Measurements from ENCODE around the gene ACYP2. TPM values are rescaled to one million over a fixed set of nuclear protein-coding genes. Genes with fewer than 3 reads are reported as not detected.

The ACYP2 gene
- total RNA-seq, 4 donors from 2014 or later: 1.6 to 77.4 (median 11.4) TPM

GRCh38 chr2:54342603-54343002 is 227.2 kb downstream of the ACYP2 start:
- no peak for DNase-seq
- Histone ChIP-seq H3K4me1 (peaks cover 0 to 6% (median 0%) of the 10 kb centered on the region in 4 donors), H3K27ac (no peak overlapping the region), H3K9me3 (no peaks in the 10 kb centered on the region), H3K36me3 (no peaks in the 10 kb centered on the region), H3K27me3 (no peaks in the 10 kb centered on the region), H3K4me3 (no peak overlapping the region)
- 50 to 59% methylated on average over 2 of the region's 2 CpGs for WGBS, 2 donors (ENCODE audit: low coverage in 1 of 2)
- intact Hi-C loops (cut with DNase I; ENCODE audit: low total_unique reads): no loop called here
- in situ Hi-C loops (cut with MboI; ENCODE audit: low pct_ligation_motif_present in 1 of 4, low pct_unique_long_range_greater_than_20kb in 1 of 4, low sequenced_read_pairs in 3 of 4): no loop called here
- TF ChIP-seq EP300 (IDR thresholded peaks at IDR 0.05; ENCODE audit: low read depth): no peak
- no peak for TF ChIP-seq POLR2AphosphoS5 (IDR thresholded peaks at IDR 0.05)
- TF ChIP-seq, protein P1, sequence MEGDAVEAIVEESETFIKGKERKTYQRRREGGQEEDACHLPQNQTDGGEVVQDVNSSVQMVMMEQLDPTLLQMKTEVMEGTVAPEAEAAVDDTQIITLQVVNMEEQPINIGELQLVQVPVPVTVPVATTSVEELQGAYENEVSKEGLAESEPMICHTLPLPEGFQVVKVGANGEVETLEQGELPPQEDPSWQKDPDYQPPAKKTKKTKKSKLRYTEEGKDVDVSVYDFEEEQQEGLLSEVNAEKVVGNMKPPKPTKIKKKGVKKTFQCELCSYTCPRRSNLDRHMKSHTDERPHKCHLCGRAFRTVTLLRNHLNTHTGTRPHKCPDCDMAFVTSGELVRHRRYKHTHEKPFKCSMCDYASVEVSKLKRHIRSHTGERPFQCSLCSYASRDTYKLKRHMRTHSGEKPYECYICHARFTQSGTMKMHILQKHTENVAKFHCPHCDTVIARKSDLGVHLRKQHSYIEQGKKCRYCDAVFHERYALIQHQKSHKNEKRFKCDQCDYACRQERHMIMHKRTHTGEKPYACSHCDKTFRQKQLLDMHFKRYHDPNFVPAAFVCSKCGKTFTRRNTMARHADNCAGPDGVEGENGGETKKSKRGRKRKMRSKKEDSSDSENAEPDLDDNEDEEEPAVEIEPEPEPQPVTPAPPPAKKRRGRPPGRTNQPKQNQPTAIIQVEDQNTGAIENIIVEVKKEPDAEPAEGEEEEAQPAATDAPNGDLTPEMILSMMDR (IDR thresholded peaks at IDR 0.05): no peak
- TF ChIP-seq POLR2A (IDR thresholded peaks at IDR 0.05): no peak

- H3K27ac ChIP-seq: no peak overlapping the region
- 86 to 91% methylated on average over 3 of the region's 3 CpGs for WGBS, 2 donors (ENCODE audit: low coverage in 1 of 2)
- DNase-seq: no peak
- H3K9me3 ChIP-seq: no peaks in the 10 kb centered on the region
- intact Hi-C loops (cut with DNase I; ENCODE audit: low total_unique reads): no loop called here
- TF ChIP-seq, protein P1 (IDR thresholded peaks at IDR 0.05): no peak
- TF ChIP-seq POLR2AphosphoS5 (IDR thresholded peaks at IDR 0.05) (no peak), POLR2A (IDR thresholded peaks at IDR 0.05) (no peak), EP300 (IDR thresholded peaks at IDR 0.05; ENCODE audit: low read depth) (no peak)
- no peak overlapping the region for H3K4me3 ChIP-seq
- no peaks in the 10 kb centered on the region for H3K36me3 ChIP-seq
- in situ Hi-C loops (cut with MboI; ENCODE audit: low pct_ligation_motif_present in 1 of 4, low pct_unique_long_range_greater_than_20kb in 1 of 4, low sequenced_read_pairs in 3 of 4): no loop called here
- no peaks in the 10 kb centered on the region for H3K27me3 ChIP-seq
- peaks cover 0 to 4% (median under 1%) of the 10 kb centered on the region in 4 donors for H3K4me1 ChIP-seq
Observed at GRCh38 chr2:54347622-54348021, 232.2 kb downstream of the ACYP2 start.

GRCh38 chr2:54348646-54349045 is 233.2 kb downstream of the ACYP2 start:
- 13 to 34% methylated on average over 2 of the region's 2 CpGs for WGBS, 2 donors (ENCODE audit: low coverage in 1 of 2)
- Histone ChIP-seq H3K27ac (no peak overlapping the region), H3K4me3 (no peak overlapping the region), H3K36me3 (no peaks in the 10 kb centered on the region), H3K27me3 (no peaks in the 10 kb centered on the region), H3K4me1 (peaks cover 0 to 10% (median 2%) of the 10 kb centered on the region in 4 donors), H3K9me3 (no peaks in the 10 kb centered on the region)
- TF ChIP-seq POLR2AphosphoS5 (IDR thresholded peaks at IDR 0.05): peak in 1 of 3 donors; percentile 9
- no peak for TF ChIP-seq EP300 (IDR thresholded peaks at IDR 0.05; ENCODE audit: low read depth)
- intact Hi-C loops (cut with DNase I; ENCODE audit: low total_unique reads): no loop called here
- in situ Hi-C loops (cut with MboI; ENCODE audit: low pct_ligation_motif_present in 1 of 4, low pct_unique_long_range_greater_than_20kb in 1 of 4, low sequenced_read_pairs in 3 of 4): no loop called here
- DNase-seq: no peak

DNA sequence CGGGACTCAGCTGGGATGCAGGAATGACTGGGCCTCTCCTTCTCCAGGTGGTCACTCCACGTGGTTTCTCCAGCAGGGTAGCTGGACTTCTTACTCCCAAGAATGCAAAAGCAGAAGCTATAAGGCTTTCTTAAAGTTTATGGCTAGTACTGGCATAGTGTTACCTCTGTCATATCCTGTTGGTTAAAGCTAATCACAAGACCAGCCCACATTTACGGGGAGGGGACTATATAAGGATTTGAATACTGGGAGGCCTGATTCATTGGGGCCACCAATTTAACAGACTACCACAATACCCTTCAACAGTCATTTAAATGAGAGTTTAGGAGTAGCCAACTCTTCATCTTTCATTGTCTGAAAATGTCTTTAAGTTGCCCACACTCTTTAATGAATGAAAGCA is 235.0 kb downstream of the ACYP2 start:
- Histone ChIP-seq H3K4me3 (no peak overlapping the region), H3K27me3 (no peaks in the 10 kb centered on the region), H3K9me3 (no peaks in the 10 kb centered on the region), H3K4me1 (peaks cover 0 to 10% (median 2%) of the 10 kb centered on the region in 4 donors), H3K36me3 (no peaks in the 10 kb centered on the region), H3K27ac (no peak overlapping the region)
- intact Hi-C loops (cut with DNase I; ENCODE audit: low total_unique reads) (no loop called here), in situ Hi-C loops (cut with MboI; ENCODE audit: low pct_ligation_motif_present in 1 of 4, low pct_unique_long_range_greater_than_20kb in 1 of 4, low sequenced_read_pairs in 3 of 4) (no loop called here)
- TF ChIP-seq POLR2AphosphoS5 (IDR thresholded peaks at IDR 0.05) (no peak), POLR2A (IDR thresholded peaks at IDR 0.05) (no peak), EP300 (IDR thresholded peaks at IDR 0.05; ENCODE audit: low read depth) (no peak)
- TF ChIP-seq, protein P1 (IDR thresholded peaks at IDR 0.05): no peak
- 54 to 100% methylated on average over 1 to 3 of the region's 3 CpGs for WGBS, 2 donors (ENCODE audit: low coverage in 1 of 2)
- no peak for DNase-seq

DNA sequence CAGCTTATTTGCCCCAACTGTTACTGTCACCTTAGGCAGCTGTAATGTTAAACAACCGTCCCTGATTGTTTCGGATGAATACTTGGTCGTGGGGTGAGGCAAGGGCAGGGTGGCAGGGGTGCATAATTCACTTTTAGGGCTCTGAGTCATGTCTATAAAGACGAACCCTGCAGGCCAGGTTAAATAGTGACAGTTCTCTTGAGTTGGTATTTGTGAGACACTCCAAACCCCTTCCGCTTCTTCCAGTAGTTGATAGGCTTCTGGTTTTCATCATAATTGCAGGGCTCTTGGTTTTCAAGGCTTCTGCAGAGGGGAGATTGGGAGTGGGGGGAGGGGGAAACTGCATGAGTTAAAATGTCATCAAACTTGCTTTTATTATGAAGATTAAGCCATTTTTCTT is 237.8 kb downstream of the ACYP2 start:
- Histone ChIP-seq H3K4me1 (peaks cover 0 to 10% (median 2%) of the 10 kb centered on the region in 4 donors), H3K27ac (no peak overlapping the region), H3K36me3 (no peaks in the 10 kb centered on the region), H3K9me3 (no peaks in the 10 kb centered on the region), H3K27me3 (no peaks in the 10 kb centered on the region), H3K4me3 (no peak overlapping the region)
- no peak for DNase-seq
- in situ Hi-C loops (cut with MboI; ENCODE audit: low pct_ligation_motif_present in 1 of 4, low pct_unique_long_range_greater_than_20kb in 1 of 4, low sequenced_read_pairs in 3 of 4) (no loop called here), intact Hi-C loops (cut with DNase I; ENCODE audit: low total_unique reads) (no loop called here)
- no peak for TF ChIP-seq POLR2A (IDR thresholded peaks at IDR 0.05)
- TF ChIP-seq POLR2AphosphoS5 (IDR thresholded peaks at IDR 0.05): no peak
- TF ChIP-seq, protein P1 (IDR thresholded peaks at IDR 0.05): no peak
- no peak for TF ChIP-seq EP300 (IDR thresholded peaks at IDR 0.05; ENCODE audit: low read depth)
- 36% methylated on average over 5 of the region's 5 CpGs; no CpG with 5 or more reads in 1 of the 2 donors for WGBS, 2 donors (ENCODE audit: low coverage in 1 of 2)

Data from transverse colon (tissue), 4 donors.